Prostate gland (tissue), 2 donors: ENCODE measurements around the gene PHKA1. TPM values are rescaled to one million over a fixed set of nuclear protein-coding genes. Genes with fewer than 3 reads are reported as not detected.
"Not testable (repeated sequence)": the region's sequence is repeated elsewhere in the genome, so short reads cannot be mapped to it uniquely, and the experiment has no call there.

Experiments used
- DNase-seq: peaks from one replicate; pipeline ENCODE4 v3.0.0-alpha.2; 2019; ENCODE audit warnings: low spot score
- H3K27ac ChIP-seq, 2 donors: fragments of 200-600 bp; sonication (generic); 2 replicates each; pipeline ENCODE4 v1.5.1; 2017 to 2019
- H3K27me3 ChIP-seq: fragments of 200-600 bp; sonication (generic); replicated peaks from 2 replicates; pipeline ENCODE4 v1.5.1; 2019; ENCODE audit not compliant: insufficient read depth
- H3K36me3 ChIP-seq, 2 donors: fragments of 200-600 bp; sonication (generic); 1 replicate in 1 of 2; 2 replicates in 1 of 2; pipeline versions ENCODE4 v1.5.1 to v1.8.1; 2017 to 2019
- H3K4me1 ChIP-seq: fragments of 200-600 bp; sonication (generic); replicated peaks from 2 replicates; pipeline ENCODE4 v1.5.1; 2019
- H3K4me3 ChIP-seq, 2 donors: fragments of 200-600 bp; sonication (generic); 2 replicates each; pipeline ENCODE4 v1.5.1; 2017 to 2019
- H3K9me3 ChIP-seq: fragments of 200-600 bp; sonication (generic); 2 replicates; pipeline ENCODE4 v1.5.1; 2017
- POLR2A ChIP-seq: fragments of 450-650 bp; IDR thresholded peaks from one replicate; pipeline ENCODE4 v1.6.1; 2016; ENCODE audit warnings: antibody characterized with exemption, mild to moderate bottlenecking
- POLR2AphosphoS5 ChIP-seq: sonication (generic); formaldehyde crosslinking; IDR thresholded peaks from one replicate; pipeline ENCODE4 v1.6.1; 2017; ENCODE audit warnings: antibody characterized with exemption
- WGBS: methylation state at CpG from one replicate; pipeline ENCODE4 v1.1.5; 2018; 5-methylcytosine and 5-hydroxymethylcytosine counted together
- intact Hi-C: fragments of 100-400 bp; cut with DNase I; formaldehyde crosslinking; loops from one replicate; pipeline ENCODE4 v1.14.2; 2022
- total RNA-seq, 2 donors: library from RNA; depleted of rRNA; stranded (reverse); fragments of >200 nt; gene quantifications; one replicate each; pipeline ENCODE4 v1.1.0, GENCODE V29; 2016
- TF ChIP-seq, protein P1 (sequence below), 4 experiments: fragments of 200-600 bp in 2 of 4; fragments of 450-650 bp in 2 of 4; sonication (generic) in 2 of 4; IDR thresholded peaks; 1 replicate in 3 of 4; 2 replicates in 1 of 4; pipeline ENCODE4 v1.5.1; 2016 to 2019; ENCODE audit warnings: antibody characterized with exemption in 4 of 4, mild to moderate bottlenecking in 2 of 4, moderate library complexity in 2 of 4

PHKA1 gene
- total RNA-seq, 2 donors from 2014 or later = 12.4 TPM

DNA sequence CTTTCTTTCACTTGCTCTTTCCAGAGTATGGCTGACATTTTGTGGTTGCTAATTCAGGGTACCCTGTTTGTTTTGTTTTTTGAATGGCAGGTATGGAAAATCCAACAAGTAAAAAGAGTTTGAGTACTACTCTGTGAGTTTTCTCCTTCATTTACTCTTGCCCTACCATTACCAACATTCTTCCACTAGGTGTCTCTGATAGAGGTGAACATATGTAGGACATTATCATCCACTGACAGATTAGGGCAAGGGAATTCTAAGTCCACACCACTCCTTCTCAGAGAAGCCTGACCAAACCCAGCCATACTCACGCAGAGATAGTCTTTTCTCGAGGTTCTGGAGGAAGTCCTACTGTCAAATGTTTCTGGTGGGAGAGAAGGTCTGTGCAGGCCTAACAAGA is 104.8 kb downstream of the PHKA1 start:
- no peaks in the 10 kb centered on the region for H3K27me3 ChIP-seq
- intact Hi-C loops = loop anchor here (10.0 kb wide), 1 partner anchor 655 kb away; no protein-coding TSS in a partner anchor
- no peak for TF ChIP-seq POLR2A
- TF ChIP-seq, protein P1, sequence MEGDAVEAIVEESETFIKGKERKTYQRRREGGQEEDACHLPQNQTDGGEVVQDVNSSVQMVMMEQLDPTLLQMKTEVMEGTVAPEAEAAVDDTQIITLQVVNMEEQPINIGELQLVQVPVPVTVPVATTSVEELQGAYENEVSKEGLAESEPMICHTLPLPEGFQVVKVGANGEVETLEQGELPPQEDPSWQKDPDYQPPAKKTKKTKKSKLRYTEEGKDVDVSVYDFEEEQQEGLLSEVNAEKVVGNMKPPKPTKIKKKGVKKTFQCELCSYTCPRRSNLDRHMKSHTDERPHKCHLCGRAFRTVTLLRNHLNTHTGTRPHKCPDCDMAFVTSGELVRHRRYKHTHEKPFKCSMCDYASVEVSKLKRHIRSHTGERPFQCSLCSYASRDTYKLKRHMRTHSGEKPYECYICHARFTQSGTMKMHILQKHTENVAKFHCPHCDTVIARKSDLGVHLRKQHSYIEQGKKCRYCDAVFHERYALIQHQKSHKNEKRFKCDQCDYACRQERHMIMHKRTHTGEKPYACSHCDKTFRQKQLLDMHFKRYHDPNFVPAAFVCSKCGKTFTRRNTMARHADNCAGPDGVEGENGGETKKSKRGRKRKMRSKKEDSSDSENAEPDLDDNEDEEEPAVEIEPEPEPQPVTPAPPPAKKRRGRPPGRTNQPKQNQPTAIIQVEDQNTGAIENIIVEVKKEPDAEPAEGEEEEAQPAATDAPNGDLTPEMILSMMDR (IDR thresholded peaks at IDR 0.05) = peak in 1 of 4 experiments; percentile 23
- WGBS = 75% methylated on average over 2 of the region's 2 CpGs
- no peaks in the 10 kb centered on the region for H3K36me3 ChIP-seq
- no peaks in the 10 kb centered on the region for H3K4me1 ChIP-seq
- no peak overlapping the region for H3K4me3 ChIP-seq
- H3K27ac ChIP-seq = no peak overlapping the region
- no peak for DNase-seq
- H3K9me3 ChIP-seq = no peaks in the 10 kb centered on the region

DNA sequence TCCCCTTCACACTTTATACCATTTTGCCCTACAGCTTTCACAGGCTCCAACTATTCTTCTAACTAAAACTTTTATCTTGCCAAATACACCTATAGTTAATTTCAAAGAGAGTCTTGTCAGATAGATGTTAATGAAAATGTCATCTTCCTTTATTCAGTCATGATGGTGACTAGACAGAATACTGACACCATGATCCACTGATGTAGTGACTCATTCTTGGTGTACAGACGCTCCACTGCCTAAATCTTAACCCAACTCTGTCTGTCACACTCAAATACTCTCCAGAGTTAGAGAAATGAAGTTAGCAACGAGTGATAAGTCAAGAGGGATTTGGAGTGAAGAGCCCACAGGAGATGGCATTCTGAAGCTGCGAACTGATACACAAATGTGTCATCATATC is 109.4 kb downstream of the PHKA1 start:
- no peak for DNase-seq
- no peak overlapping the region for H3K27ac ChIP-seq
- intact Hi-C loops = loop anchor here (10.0 kb wide), 1 partner anchor 660 kb away; no protein-coding TSS in a partner anchor
- no peaks in the 10 kb centered on the region for H3K27me3 ChIP-seq
- no peaks in the 10 kb centered on the region for H3K9me3 ChIP-seq
- TF ChIP-seq, protein P1 (IDR thresholded peaks at IDR 0.05) = no peak
- TF ChIP-seq POLR2AphosphoS5 = no peak
- no peak for TF ChIP-seq POLR2A
- H3K4me1 ChIP-seq = no peaks in the 10 kb centered on the region
- no peaks in the 10 kb centered on the region for H3K36me3 ChIP-seq
- WGBS = 93% methylated on average over 3 of the region's 3 CpGs
- H3K4me3 ChIP-seq = no peak overlapping the region

DNA sequence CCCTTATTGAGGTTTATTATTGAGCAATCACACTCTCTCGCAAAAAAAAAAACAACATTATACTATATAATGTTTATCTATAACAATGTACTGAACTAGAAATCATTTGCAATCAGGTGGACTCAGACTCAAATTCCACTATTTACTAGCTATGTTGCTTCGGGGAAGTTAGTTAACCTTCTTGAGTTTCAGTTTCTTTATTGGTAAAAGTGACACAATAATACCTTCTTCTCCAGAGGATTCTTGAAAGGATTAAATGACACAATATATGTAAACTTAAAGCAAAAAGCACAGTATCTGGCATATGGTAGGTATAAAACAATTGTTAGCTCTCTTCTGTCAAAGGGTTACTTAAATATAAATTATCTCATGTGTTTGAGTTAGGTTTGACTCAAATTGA is 110.0 kb downstream of the PHKA1 start:
- Histone ChIP-seq H3K27ac (no peak overlapping the region), H3K36me3 (no peaks in the 10 kb centered on the region), H3K9me3 (no peaks in the 10 kb centered on the region), H3K27me3 (no peaks in the 10 kb centered on the region), H3K4me1 (no peaks in the 10 kb centered on the region), H3K4me3 (no peak overlapping the region)
- WGBS = 76% methylated on average over 2 of the region's 2 CpGs
- TF ChIP-seq POLR2AphosphoS5 = no peak
- TF ChIP-seq, protein P1 (IDR thresholded peaks at IDR 0.05) = no peak
- TF ChIP-seq POLR2A = no peak
- intact Hi-C loops = loop anchor here (10.0 kb wide), 1 partner anchor 661 kb away; no protein-coding TSS in a partner anchor
- no peak for DNase-seq

DNA sequence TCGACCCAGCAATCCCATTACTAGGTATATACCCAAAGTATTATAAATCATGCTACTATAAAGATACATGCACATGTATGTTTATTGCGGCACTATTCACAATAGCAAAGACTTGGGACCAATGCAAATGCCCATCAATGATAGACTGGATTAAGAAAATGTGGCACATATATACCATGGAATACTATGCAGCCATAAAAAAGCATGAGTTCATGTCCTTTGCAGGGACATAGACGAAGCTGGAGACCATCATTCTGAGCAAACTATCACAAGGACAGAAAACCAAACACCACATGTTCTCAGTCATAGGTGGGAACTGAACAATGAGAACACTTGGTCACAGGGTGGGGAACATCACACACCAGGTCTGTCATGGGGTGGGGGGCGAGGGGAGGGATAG is 123.1 kb downstream of the PHKA1 start:
- H3K27me3 ChIP-seq, DNase-seq, H3K9me3 ChIP-seq, H3K27ac ChIP-seq, H3K4me1 ChIP-seq, intact Hi-C loops, H3K4me3 ChIP-seq, H3K36me3 ChIP-seq: not testable (repeated sequence)
- 100% methylated on average over 4 of the region's 4 CpGs for WGBS

DNA sequence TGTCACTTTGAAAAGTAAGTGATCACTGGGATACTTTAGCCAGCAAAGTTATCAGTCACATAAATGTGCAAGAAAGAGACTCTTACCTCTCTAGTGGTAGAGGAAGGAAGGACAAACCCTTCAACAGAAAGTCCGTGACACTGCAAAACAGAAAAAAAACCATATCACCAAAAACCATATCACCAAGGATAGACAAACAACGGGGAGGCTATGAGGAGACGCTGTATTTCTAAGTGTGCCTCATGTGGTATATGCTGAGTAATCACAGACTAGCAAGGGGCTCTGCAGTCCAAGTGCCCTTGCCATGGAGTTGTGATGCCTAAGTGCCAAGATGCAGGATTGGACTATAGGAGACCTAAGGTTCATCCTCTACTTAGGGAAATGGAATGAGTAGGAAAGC is 129.9 kb downstream of the PHKA1 start:
- no peaks in the 10 kb centered on the region for H3K4me1 ChIP-seq
- H3K9me3 ChIP-seq = no peaks in the 10 kb centered on the region
- intact Hi-C loops = no loop called here
- 98% methylated on average over 3 of the region's 3 CpGs for WGBS
- TF ChIP-seq, protein P1 (IDR thresholded peaks at IDR 0.05) = no peak
- TF ChIP-seq POLR2A (no peak), POLR2AphosphoS5 (no peak)
- no peaks in the 10 kb centered on the region for H3K27me3 ChIP-seq
- DNase-seq = no peak
- no peak overlapping the region for H3K27ac ChIP-seq
- H3K36me3 ChIP-seq = no peaks in the 10 kb centered on the region
- no peak overlapping the region for H3K4me3 ChIP-seq
